ENCODE measurements around the gene PODXL2. TPM values are rescaled to one million over a fixed set of nuclear protein-coding genes. Genes with fewer than 3 reads are reported as not detected.

The PODXL2 gene
- total RNA-seq, 1 experiment from 2014 or later: 33.6 TPM

GRCh38 chr3:127709320-127710060 is 80.5 kb downstream of the PODXL2 start:
- DNase-seq (ENCODE audit: low spot score) (no peak), ATAC-seq (no peak)
- no peaks in the 10 kb centered on the region for H3K36me3 Mint-ChIP-seq
- TF ChIP-seq FOXK1 (CRISPR knock-in tag; IDR thresholded peaks at IDR 0.05) (no peak), ZBTB21 (CRISPR knock-in tag; IDR thresholded peaks at IDR 0.05; ENCODE audit: borderline replicate concordance) (no peak), ZSCAN18 (CRISPR knock-in tag; IDR thresholded peaks at IDR 0.05) (no peak), CREB1 (CRISPR knock-in tag; IDR thresholded peaks at IDR 0.05) (no peak), CBFB (CRISPR knock-in tag; IDR thresholded peaks at IDR 0.05; ENCODE audit: low read depth) (no peak), MAX (CRISPR knock-in tag; IDR thresholded peaks at IDR 0.05) (no peak), EMX1 (CRISPR knock-in tag; IDR thresholded peaks at IDR 0.05) (no peak), USF1 (CRISPR knock-in tag; IDR thresholded peaks at IDR 0.05) (no peak), E2F4 (CRISPR knock-in tag; IDR thresholded peaks at IDR 0.05; ENCODE audit: borderline replicate concordance, low read depth) (no peak), ELF4 (CRISPR knock-in tag; IDR thresholded peaks at IDR 0.05; ENCODE audit: low read depth) (no peak), ZNF263 (CRISPR knock-in tag; IDR thresholded peaks at IDR 0.05; ENCODE audit: low read depth) (no peak), ATF6 (CRISPR knock-in tag; IDR thresholded peaks at IDR 0.05) (no peak), IRF2 (CRISPR knock-in tag; IDR thresholded peaks at IDR 0.05; ENCODE audit: borderline replicate concordance, low read depth) (no peak), NFYB (CRISPR knock-in tag; conservative IDR thresholded peaks at IDR 0.05; ENCODE audit: low read depth) (no peak), CTCF (IDR thresholded peaks at IDR 0.05) (no peak), FOXP4 (CRISPR knock-in tag; IDR thresholded peaks at IDR 0.05) (no peak), MYBL2 (CRISPR knock-in tag; IDR thresholded peaks at IDR 0.05) (no peak)
- H3K9me3 Mint-ChIP-seq: peaks cover 5% of the 10 kb centered on the region
- no peak overlapping the region for H3K27ac Mint-ChIP-seq
- no peaks in the 10 kb centered on the region for H3K27me3 Mint-ChIP-seq (ENCODE audit: low read depth)
- ChIA-PET POLR2A (no interaction called here), CTCF (interaction anchor here (1.9 kb wide), 1 partner anchor 13 kb away, joined by 10 read pairs; no protein-coding TSS in a partner anchor)
- peaks cover 34% of the 10 kb centered on the region for H3K4me1 Mint-ChIP-seq
- no peak overlapping the region for H3K4me3 Mint-ChIP-seq
